Testis (tissue), 3 donors: ENCODE results near the gene MAGI2. TPM values are rescaled to one million over a fixed set of nuclear protein-coding genes. Genes with fewer than 3 reads are reported as not detected.

Experiments used
- DNase-seq: peaks from one replicate; pipeline ENCODE4 v3.0.0-alpha.2; 2019
- H3K27ac ChIP-seq, 2 donors: fragments of 200-600 bp; sonication (generic); one replicate each; pipeline ENCODE4 v1.5.1; 2019
- H3K27me3 ChIP-seq: fragments of 200-600 bp; sonication (generic); one replicate; pipeline ENCODE4 v1.5.1; 2019
- H3K36me3 ChIP-seq: fragments of 200-600 bp; sonication (generic); one replicate; pipeline ENCODE4 v1.5.1; 2017; ENCODE audit warnings: low read depth; ENCODE audit errors: missing control alignments
- H3K4me1 ChIP-seq: fragments of 200-600 bp; sonication (generic); one replicate; pipeline ENCODE4 v1.5.1; 2019
- H3K4me3 ChIP-seq, 2 donors: fragments of 200-600 bp; sonication (generic); one replicate each; pipeline ENCODE4 v1.5.1; 2017 to 2019
- H3K9me3 ChIP-seq: fragments of 200-600 bp; sonication (generic); one replicate; pipeline ENCODE4 v1.5.1; 2017
- POLR2A ChIP-seq: fragments of 450-650 bp; IDR thresholded peaks from one replicate; pipeline ENCODE4 v1.6.1; 2017; ENCODE audit warnings: antibody characterized with exemption, mild to moderate bottlenecking, moderate library complexity
- WGBS, 2 donors: methylation state at CpG; one replicate each; pipeline ENCODE4 v1.1.5; 2018; 5-methylcytosine and 5-hydroxymethylcytosine counted together
- intact Hi-C: fragments of 100-400 bp; cut with DNase I; formaldehyde crosslinking; loops from one replicate; pipeline ENCODE4 v1.15.1; 2023; ENCODE audit warnings: low total_unique reads
- polyA plus RNA-seq: library from polyadenylated mRNA; stranded (reverse); fragments of 350-450 nt; fragmentation: Illumina TruSeq; extraction: RNeasy Lipid Tissue Mini Kit (QIAGEN cat#74804); gene quantifications from one replicate; pipeline ENCODE4 v1.2.3, GENCODE V29; 2014; ENCODE audit warnings: low read depth, low replicate concordance; ENCODE audit not compliant: insufficient read depth
- total RNA-seq, 2 donors: library from RNA; depleted of rRNA; stranded (reverse); fragments of >200 nt; gene quantifications; one replicate each; pipeline ENCODE4 v1.2.3, GENCODE V29; 2016
- TF ChIP-seq, protein P1 (sequence below), 3 experiments: fragments of 450-650 bp in 2 of 3; fragments of 200-600 bp in 1 of 3; sonication (generic) in 1 of 3; IDR thresholded peaks; one replicate each; pipeline ENCODE4 v1.5.1; 2016 to 2019; ENCODE audit warnings: antibody characterized with exemption in 3 of 3, mild to moderate bottlenecking in 2 of 3, moderate library complexity in 1 of 3

The MAGI2 gene
- total and polyA plus RNA-seq, 3 donors from 2014 or later, result 11.2 to 13.1 (median 12.4) TPM

DNA sequence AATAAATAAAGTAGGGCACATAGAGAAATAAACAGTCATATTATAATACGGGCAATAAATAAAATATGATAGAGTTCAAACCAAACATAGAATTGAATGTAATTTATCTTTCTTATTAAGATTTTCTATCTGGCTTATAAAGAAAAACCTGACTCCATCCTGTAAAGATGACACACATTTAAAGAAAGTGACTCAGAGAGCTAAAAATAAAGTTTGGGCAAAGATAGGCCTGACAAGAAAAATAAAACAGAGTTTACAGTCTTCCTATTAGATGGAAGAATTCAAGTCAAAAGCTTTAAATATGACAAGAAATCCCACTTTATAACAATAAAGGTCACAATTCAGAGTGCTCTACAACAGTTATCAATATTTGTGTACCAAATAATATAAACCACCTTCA lies 1074.3 kb downstream of the MAGI2 start:
- TF ChIP-seq, protein P1, sequence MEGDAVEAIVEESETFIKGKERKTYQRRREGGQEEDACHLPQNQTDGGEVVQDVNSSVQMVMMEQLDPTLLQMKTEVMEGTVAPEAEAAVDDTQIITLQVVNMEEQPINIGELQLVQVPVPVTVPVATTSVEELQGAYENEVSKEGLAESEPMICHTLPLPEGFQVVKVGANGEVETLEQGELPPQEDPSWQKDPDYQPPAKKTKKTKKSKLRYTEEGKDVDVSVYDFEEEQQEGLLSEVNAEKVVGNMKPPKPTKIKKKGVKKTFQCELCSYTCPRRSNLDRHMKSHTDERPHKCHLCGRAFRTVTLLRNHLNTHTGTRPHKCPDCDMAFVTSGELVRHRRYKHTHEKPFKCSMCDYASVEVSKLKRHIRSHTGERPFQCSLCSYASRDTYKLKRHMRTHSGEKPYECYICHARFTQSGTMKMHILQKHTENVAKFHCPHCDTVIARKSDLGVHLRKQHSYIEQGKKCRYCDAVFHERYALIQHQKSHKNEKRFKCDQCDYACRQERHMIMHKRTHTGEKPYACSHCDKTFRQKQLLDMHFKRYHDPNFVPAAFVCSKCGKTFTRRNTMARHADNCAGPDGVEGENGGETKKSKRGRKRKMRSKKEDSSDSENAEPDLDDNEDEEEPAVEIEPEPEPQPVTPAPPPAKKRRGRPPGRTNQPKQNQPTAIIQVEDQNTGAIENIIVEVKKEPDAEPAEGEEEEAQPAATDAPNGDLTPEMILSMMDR (IDR thresholded peaks at IDR 0.05), result no peak
- TF ChIP-seq POLR2A, result no peak
- no peak overlapping the region for H3K4me3 ChIP-seq
- 88 to 94% methylated on average over 1 of the region's 1 CpG for WGBS, 2 donors

DNA sequence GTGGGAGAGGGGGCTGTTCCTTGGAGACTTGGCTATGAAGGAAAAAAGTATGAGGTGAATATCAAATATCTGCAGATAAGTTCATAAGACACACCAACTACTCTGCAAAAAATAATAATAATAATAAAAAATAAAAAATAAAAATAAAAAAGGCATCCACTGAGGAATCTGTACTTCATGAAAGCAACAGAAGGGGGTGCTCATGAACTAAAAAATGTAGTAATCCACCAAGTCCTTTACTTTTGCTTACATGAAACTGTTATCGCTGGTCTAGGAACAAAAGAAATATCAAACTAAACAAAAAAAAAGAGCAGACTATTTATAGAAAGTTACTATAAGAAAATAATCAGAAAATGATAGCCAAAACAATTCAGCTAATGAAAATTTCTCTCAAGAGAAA lies 1075.9 kb downstream of the MAGI2 start:
- H3K36me3 ChIP-seq, result no peaks in the 10 kb centered on the region
- no peaks in the 10 kb centered on the region for H3K27me3 ChIP-seq
- 88% methylated on average over 1 of the region's 1 CpG for WGBS, 2 donors
- no peaks in the 10 kb centered on the region for H3K9me3 ChIP-seq
- H3K4me3 ChIP-seq, result no peak overlapping the region
- DNase-seq, result no peak
- no peaks in the 10 kb centered on the region for H3K4me1 ChIP-seq
- intact Hi-C loops, result no loop called here
- no peak for TF ChIP-seq POLR2A
- TF ChIP-seq, protein P1 (IDR thresholded peaks at IDR 0.05), result no peak
- H3K27ac ChIP-seq, result no peak overlapping the region

More for the DNA sequence above, 1074.3 kb downstream of the MAGI2 start:
- Histone ChIP-seq H3K9me3 (no peaks in the 10 kb centered on the region), H3K27me3 (no peaks in the 10 kb centered on the region), H3K4me1 (no peaks in the 10 kb centered on the region), H3K27ac (no peak overlapping the region), H3K36me3 (no peaks in the 10 kb centered on the region)
- DNase-seq, result no peak
- intact Hi-C loops, result no loop called here

DNA sequence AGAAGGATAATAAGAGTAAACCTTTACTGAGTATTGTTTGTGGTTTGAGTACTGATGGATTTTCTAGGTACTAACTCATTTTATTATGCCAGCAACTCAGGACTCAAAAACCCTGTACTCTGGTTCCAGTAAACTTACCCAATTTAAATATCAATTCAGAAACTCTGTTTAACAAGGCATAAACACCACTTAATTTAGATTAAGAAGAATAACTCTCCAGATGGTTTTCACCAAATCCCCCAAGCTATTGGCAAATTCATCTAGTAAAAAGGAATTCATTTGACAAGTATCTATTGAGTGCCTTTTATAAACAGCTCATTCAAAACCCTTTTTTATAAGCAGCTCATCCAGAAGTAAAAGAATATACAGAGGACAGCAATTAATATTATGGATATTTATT lies 1082.5 kb downstream of the MAGI2 start:
- no peaks in the 10 kb centered on the region for H3K36me3 ChIP-seq
- no peaks in the 10 kb centered on the region for H3K9me3 ChIP-seq
- DNase-seq, result no peak
- no peak overlapping the region for H3K4me3 ChIP-seq
- intact Hi-C loops, result no loop called here
- H3K4me1 ChIP-seq, result no peaks in the 10 kb centered on the region
- TF ChIP-seq, protein P1 (IDR thresholded peaks at IDR 0.05), result no peak
- TF ChIP-seq POLR2A, result no peak
- H3K27me3 ChIP-seq, result no peaks in the 10 kb centered on the region
- H3K27ac ChIP-seq, result no peak overlapping the region

DNA sequence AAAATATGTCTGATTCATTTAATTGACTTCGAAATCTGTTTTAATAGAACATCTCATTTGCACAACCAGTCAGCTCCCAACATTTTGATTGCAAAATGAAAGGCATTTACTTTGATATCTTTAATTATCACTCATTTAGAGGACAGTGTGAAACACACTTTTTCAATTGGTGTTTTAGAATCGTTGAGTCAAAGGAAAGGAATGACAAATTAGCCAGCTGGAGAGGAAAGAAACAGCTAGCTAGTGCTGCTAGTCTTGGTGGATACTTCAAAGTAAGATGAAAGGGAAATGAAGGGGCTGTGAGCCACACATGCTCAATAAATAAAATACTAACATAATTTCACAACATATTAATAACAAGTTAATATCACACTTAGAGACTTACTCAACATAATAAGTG lies 1084.7 kb downstream of the MAGI2 start:
- 63 to 65% methylated on average over 2 of the region's 2 CpGs for WGBS, 2 donors
- Histone ChIP-seq H3K4me3 (no peak overlapping the region), H3K27ac (no peak overlapping the region), H3K4me1 (no peaks in the 10 kb centered on the region), H3K9me3 (no peaks in the 10 kb centered on the region), H3K27me3 (no peaks in the 10 kb centered on the region), H3K36me3 (no peaks in the 10 kb centered on the region)
- no peak for DNase-seq
- TF ChIP-seq, protein P1 (IDR thresholded peaks at IDR 0.05), result no peak
- TF ChIP-seq POLR2A, result no peak
- intact Hi-C loops, result no loop called here

DNA sequence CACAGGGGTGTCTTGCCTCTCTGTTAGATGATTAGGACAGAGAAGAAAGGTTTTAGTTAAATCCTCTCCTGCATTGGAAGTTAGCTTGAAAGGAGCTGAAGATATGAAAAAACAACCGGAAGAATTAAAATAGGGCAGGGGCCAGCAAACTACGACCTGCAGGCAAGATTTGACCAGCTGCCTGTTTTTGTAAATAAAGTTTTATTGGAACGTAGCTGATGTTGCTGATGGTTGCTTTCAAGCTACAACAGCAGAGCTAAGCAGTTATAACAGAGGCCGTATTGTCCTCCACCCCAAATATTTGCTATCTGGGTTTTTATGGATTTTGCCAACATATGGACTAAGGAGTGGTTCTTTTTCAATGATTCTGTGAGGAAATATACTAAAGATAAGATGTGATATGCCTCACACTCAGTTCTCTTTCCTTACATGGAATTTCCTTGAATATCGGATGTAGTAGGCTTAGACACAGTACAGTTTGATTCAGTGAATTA lies 1086.1 kb downstream of the MAGI2 start:
- Histone ChIP-seq H3K4me3 (no peak overlapping the region), H3K9me3 (no peaks in the 10 kb centered on the region), H3K4me1 (no peaks in the 10 kb centered on the region), H3K36me3 (no peaks in the 10 kb centered on the region), H3K27ac (no peak overlapping the region), H3K27me3 (no peaks in the 10 kb centered on the region)
- DNase-seq, result no peak
- 87 to 97% methylated on average over 5 of the region's 5 CpGs for WGBS, 2 donors
- TF ChIP-seq POLR2A, result no peak
- TF ChIP-seq, protein P1 (IDR thresholded peaks at IDR 0.05), result no peak
- intact Hi-C loops, result no loop called here
